Measurements from ENCODE around the gene DIPK2B. TPM values are rescaled to one million over a fixed set of nuclear protein-coding genes. Genes with fewer than 3 reads are reported as not detected.
A peak's percentile ranks its signal among the peaks of the same experiment; 100 is the strongest.

The DIPK2B gene
- polyA plus RNA-seq, 2 of the 4 experiments (the other 2 are of a cell fraction): not detected

GRCh38 chrX:45233531-45233930 is 32.9 kb upstream of the DIPK2B start (continued):
- TF ChIP-seq REST (IDR thresholded peaks at IDR 0.05) (no peak), KDM1A (IDR thresholded peaks at IDR 0.05; ENCODE audit: low read depth) (no peak), EP300 (IDR thresholded peaks at IDR 0.05) (no peak), BHLHE40 (IDR thresholded peaks at IDR 0.05; ENCODE audit: low read depth, low read length) (no peak)

GRCh38 chrX:45232139-45232538 is 31.5 kb upstream of the DIPK2B start:
- FAIRE-seq (no peak), ATAC-seq (no peak), DNase-seq (ENCODE audit: low read depth in 1 of 2, low spot score in 1 of 2) (no peak)
- H3K9me3 ChIP-seq: no peaks in the 10 kb centered on the region
- no peak overlapping the region for H3K4me3 ChIP-seq
- H3K27ac ChIP-seq: no peak overlapping the region
- no peaks in the 10 kb centered on the region for H3K4me1 ChIP-seq
- POLR2A ChIA-PET: no interaction called here
- CTCF ChIA-PET: interaction anchor here (0.6 kb wide), 1 partner anchor 59 kb away, joined by 6 read pairs; no protein-coding TSS in a partner anchor
- H3K4me2 ChIP-seq: no peak overlapping the region
- TF ChIP-seq CEBPB (IDR thresholded peaks at IDR 0.05) (no peak), HDAC2 (IDR thresholded peaks at IDR 0.05) (no peak), ZSCAN20 (CRISPR knock-in tag; IDR thresholded peaks at IDR 0.05) (no peak), RFX5 (IDR thresholded peaks at IDR 0.05) (no peak), PHF8 (IDR thresholded peaks at IDR 0.05; ENCODE audit: borderline replicate concordance, low read depth) (no peak), REST (IDR thresholded peaks at IDR 0.05) (no peak), MAFK (IDR thresholded peaks at IDR 0.05; ENCODE audit: partially characterized antibody) (no peak), NPAS2 (CRISPR knock-in tag; IDR thresholded peaks at IDR 0.05; ENCODE audit: borderline replicate concordance) (no peak), ZC3H11A (IDR thresholded peaks at IDR 0.05) (no peak), CTCF (IDR thresholded peaks at IDR 0.05) (no peak)
- WGBS (ENCODE audit: missing lambda C conversion rate): 30% methylated on average over 3 of the region's 3 CpGs

- Histone ChIP-seq H3K27ac (no peak overlapping the region), H3K4me2 (no peak overlapping the region), H3K4me3 (no peak overlapping the region), H3K9me3 (no peaks in the 10 kb centered on the region), H3K4me1 (no peaks in the 10 kb centered on the region)
- ATAC-seq: no peak
- WGBS (ENCODE audit: missing lambda C conversion rate): 65% methylated on average over 1 of the region's 1 CpG
- CTCF ChIA-PET: no interaction called here
- POLR2A ChIA-PET: no interaction called here
- DNase-seq (ENCODE audit: low read depth in 1 of 2, low spot score in 1 of 2): no peak
- FAIRE-seq: peak; percentile 7
- no peak for TF ChIP-seq MAX (IDR thresholded peaks at IDR 0.05)
- TF ChIP-seq SREBF2 (IDR thresholded peaks at IDR 0.05): no peak
- TF ChIP-seq RCOR1 (IDR thresholded peaks at IDR 0.05; ENCODE audit: low read depth, low read length): no peak
- no peak for TF ChIP-seq POLR2A (IDR thresholded peaks at IDR 0.05; ENCODE audit: low read length)
- no peak for TF ChIP-seq ZC3H11A (IDR thresholded peaks at IDR 0.05)
- TF ChIP-seq HOXA7 (CRISPR knock-in tag; IDR thresholded peaks at IDR 0.05): no peak
- no peak for TF ChIP-seq CBX2 (IDR thresholded peaks at IDR 0.05; ENCODE audit: borderline replicate concordance, low read depth)
- no peak for TF ChIP-seq MAZ (IDR thresholded peaks at IDR 0.05; ENCODE audit: borderline replicate concordance, low read depth, low read length)
- no peak for TF ChIP-seq USF2 (IDR thresholded peaks at IDR 0.05)
- TF ChIP-seq HEYL (CRISPR knock-in tag; IDR thresholded peaks at IDR 0.05): no peak
- TF ChIP-seq ELK1 (IDR thresholded peaks at IDR 0.05; ENCODE audit: low read depth, low read length): no peak
- TF ChIP-seq KDM5A (IDR thresholded peaks at IDR 0.05): no peak
- TF ChIP-seq HOXB13 (CRISPR knock-in tag; IDR thresholded peaks at IDR 0.05; ENCODE audit: low read depth): no peak
- TF ChIP-seq NR3C1 (IDR thresholded peaks at IDR 0.05): no peak
- no peak for TF ChIP-seq PHF8 (IDR thresholded peaks at IDR 0.05; ENCODE audit: borderline replicate concordance, low read depth)
These were observed 29.7 kb upstream of the DIPK2B start for GRCh38 chrX:45230410-45230809.
